Kidney tubule cell (primary cell): ENCODE data around the gene NELL2.
"Not testable (repeated sequence)": the region's sequence is repeated elsewhere in the genome, so short reads cannot be mapped to it uniquely, and the experiment has no call there.

ENCODE experiments used
- DNase-seq: peaks from one replicate; pipeline ENCODE4 v3.0.0-alpha.2; 2018; ENCODE audit warnings: low spot score

NELL2 gene

GRCh38 chr12:44875954-44876543 is at the start of gene NELL2:
NELL2 (minus strand) TSS chr12:44876315; CDS start chr12:44875869, 446 bp downstream.
- DNase-seq, result peak; percentile 35

DNA sequence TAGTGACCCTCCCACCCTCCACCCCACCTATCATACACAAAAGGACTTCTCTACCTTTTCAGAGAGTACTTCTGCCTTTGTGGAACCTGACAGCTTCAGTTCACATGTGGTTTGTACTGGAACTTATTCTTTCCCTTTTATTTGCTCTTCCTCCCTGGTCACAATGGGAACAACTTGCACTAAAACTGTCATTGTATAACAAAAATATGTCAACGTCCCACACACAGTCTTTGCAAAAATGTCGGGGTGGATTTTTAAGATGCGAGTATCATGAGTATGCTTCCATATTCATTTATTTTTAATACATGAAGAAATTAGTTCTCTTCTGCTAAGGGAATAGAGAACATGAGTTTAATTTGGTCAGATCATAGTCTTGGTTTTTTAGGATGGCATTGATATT is 45.6 kb upstream of the NELL2 start:
- no peak for DNase-seq

GRCh38 chr12:44917141-44917540 is 41.0 kb upstream of the NELL2 start:
- DNase-seq, result no peak

GRCh38 chr12:44915958-44916357 is 39.8 kb upstream of the NELL2 start:
- no peak for DNase-seq

DNA sequence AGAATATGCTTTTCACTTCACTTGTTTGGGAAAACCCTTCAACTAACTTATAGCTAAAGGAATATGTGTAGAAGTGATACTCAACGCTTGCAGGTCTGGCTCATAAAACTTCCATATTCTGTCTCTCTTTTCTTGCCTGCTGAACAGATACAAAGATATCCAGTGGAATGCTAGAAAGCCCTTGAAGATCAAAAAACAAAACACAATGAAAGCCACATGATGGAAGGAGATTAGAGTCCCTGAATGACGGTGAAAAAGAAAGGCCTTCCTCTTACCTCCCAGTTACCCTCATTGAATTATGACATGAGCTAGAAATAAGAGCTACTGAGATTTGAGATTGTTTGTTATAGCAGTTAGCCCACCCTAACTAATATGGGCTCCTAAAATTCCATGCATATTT is 28.2 kb upstream of the NELL2 start:
- no peak for DNase-seq

DNA sequence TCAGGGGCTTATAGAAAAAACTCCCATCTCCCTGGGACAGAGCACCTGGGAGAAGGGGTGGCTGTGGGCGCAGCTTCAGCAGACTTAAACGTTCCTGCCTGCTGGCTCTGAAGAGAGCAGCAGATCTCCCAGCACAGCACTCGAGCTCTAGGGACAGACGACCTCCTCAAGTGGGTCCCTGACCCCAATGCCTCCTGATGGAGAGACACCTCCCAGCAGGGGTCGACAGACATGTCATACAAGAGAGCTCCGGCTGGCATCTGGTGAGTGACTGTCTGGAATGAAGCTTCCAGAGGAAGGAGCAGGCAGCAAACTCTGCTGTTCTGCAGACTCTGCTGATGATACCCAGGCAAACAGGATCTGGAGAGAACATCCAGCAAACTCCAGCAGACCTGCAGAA is 22.0 kb upstream of the NELL2 start:
- not testable (repeated sequence) for DNase-seq

GRCh38 chr12:44889926-44890325 is 13.8 kb upstream of the NELL2 start:
- no peak for DNase-seq

DNA sequence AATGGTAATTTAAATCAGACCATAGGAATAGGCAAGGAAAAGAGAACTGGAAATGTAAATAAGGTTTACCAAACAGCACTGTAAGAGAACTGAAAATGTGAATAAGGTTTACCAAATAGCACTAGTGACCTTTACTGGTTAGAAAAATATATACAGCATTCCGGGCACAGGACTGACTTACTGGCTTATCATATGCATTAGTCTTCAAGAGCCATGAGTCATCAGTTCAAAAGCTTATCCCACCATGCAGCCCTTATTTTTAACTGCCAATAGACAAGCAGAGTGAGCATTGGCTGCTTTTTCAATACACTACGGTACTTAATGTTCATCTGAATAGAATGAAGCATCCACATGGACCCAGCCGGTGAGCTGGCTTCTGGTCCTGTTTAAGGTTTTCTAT is 13.0 kb upstream of the NELL2 start:
- DNase-seq, result no peak

GRCh38 chr12:44885902-44886301 is 9.8 kb upstream of the NELL2 start:
- no peak for DNase-seq

- no peak for DNase-seq
Measured at GRCh38 chr12:44881197-44881596, 5.1 kb upstream of the NELL2 start.

GRCh38 chr12:44876544-44877410 is 662 bp upstream of the NELL2 start:
- peak; percentile 38 for DNase-seq

- DNase-seq, result no peak
Measured at GRCh38 chr12:44875417-44875953, 630 bp downstream of the NELL2 start.

DNA sequence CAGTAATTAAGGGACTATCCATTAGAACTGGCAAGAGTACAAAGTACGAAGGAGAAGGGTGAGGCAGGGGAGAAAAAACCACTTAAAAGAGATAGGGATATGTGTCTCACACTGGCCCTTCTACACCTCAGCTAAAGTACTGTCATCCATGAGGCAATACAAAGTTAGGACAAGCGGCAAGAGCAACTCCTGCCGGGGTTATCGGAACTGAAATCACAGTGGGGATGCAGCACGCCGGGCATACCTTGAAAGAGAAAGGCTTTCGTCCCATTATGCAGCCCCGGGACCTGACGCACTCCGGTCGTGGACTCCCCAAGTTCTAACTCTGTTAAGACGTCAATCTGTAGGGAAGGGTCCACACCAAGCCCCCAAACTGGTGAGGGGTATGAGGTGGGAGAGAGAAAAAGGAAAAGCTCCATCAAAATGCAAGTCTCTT is 1.1 kb downstream of the NELL2 start:
- DNase-seq, result no peak

DNA sequence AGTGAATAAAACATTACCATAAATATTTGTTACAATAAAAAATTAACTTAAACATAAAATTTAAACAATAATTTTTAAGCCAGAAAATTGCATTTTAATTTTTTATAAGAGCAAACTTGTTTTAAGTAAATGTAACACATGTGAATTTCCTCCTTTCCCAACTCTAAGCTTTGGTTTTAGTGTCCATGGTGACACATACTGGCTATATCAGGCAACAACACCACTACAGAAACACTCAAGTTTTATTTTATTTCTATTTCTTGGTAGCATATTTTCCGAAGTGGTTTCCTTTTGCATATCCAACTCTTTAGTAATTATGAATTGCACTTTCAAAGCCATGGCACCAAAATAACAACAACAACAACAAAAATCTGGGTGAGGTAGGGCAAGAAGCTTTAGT is 2.2 kb downstream of the NELL2 start:
- DNase-seq, result peak; percentile 9

- no peak for DNase-seq
Measured at GRCh38 chr12:44869503-44869902, 6.6 kb downstream of the NELL2 start.

DNA sequence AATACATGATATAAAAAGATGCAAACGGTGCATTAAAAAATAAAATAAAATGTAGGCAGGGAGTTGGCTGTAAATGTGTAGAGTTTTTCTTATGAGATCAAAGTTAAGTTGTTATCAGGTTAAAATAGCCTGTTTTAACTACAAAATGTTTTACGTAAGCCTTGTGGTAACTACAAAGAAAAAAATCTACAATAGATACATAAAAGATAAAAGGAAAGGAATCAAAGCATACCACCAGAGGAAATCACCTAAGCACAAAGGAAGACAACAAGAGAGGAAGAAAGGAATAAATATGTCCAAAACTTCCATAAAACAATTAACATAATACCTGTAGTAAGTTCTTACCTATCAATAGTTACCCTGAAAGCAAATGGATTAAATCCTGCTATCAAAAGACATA is 12.2 kb downstream of the NELL2 start:
- no peak for DNase-seq

- no peak for DNase-seq
Measured at GRCh38 chr12:44859998-44860689, 16.0 kb downstream of the NELL2 start.

- no peak for DNase-seq
Measured at GRCh38 chr12:44858226-44858855, 17.8 kb downstream of the NELL2 start.

DNA sequence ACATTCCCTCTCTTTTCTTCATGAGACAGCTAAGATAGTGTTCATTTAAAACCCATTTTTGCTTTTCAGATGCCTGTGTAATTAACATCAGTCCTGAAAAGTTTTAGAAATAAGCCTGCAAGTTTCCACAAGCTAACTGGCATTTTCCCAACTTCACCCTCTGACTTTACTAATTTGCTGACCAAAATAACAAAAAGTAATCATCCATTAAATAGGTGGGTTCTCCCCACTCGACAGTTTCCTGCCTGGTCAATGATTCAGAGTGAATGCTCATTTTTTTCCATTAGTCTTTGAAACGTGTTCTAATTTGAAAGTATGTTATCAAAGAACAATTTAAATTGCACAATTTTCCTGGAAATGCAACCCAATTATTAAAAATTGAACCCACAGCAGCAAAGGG is 23.6 kb downstream of the NELL2 start:
- no peak for DNase-seq

- no peak for DNase-seq
Measured at GRCh38 chr12:44851586-44851985, 24.5 kb downstream of the NELL2 start.

DNA sequence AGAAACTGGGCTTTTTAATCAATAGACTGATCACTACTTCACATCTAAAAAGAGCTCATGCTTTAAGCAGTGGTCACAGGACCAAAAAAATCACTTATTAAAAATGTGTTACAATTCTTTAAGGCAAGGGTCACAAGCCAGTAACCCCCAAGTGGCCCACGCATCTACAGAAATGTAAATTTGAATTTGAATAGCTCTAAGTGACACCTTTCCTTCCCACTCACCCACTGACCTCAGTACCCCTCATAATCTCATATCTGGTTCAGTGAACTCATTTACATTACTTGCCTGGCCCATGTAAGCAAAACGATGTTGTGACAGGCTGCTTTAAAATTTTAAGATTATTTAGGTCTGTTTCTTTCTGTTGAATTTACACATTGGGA is 27.4 kb downstream of the NELL2 start:
- no peak for DNase-seq
